Mesenteric fat pad (tissue), 1 donor: Measurements from ENCODE around the gene PIM1. TPM values are rescaled to one million over a fixed set of nuclear protein-coding genes. Genes with fewer than 3 reads are reported as not detected.
A peak's percentile ranks its signal among the peaks of the same experiment; 100 is the strongest.

Experiments
- DNase-seq: peaks from one replicate; pipeline ENCODE4 v3.0.0-alpha.2; 2020; ENCODE audit warnings: low spot score
- total RNA-seq: library from RNA; stranded (reverse); fragmentation: NEBNext Ultra II Directional; extraction: Animal tissue kit (Norgen Biotek cat#: 25700); gene quantifications from one replicate; pipeline ENCODE4 v1.2.1, GENCODE V29; 2021
- donor health status: DM: yes; HTN: yes; CAD: no.

Gene PIM1
- total RNA-seq, 1 donor from 2014 or later: 213 TPM

DNA sequence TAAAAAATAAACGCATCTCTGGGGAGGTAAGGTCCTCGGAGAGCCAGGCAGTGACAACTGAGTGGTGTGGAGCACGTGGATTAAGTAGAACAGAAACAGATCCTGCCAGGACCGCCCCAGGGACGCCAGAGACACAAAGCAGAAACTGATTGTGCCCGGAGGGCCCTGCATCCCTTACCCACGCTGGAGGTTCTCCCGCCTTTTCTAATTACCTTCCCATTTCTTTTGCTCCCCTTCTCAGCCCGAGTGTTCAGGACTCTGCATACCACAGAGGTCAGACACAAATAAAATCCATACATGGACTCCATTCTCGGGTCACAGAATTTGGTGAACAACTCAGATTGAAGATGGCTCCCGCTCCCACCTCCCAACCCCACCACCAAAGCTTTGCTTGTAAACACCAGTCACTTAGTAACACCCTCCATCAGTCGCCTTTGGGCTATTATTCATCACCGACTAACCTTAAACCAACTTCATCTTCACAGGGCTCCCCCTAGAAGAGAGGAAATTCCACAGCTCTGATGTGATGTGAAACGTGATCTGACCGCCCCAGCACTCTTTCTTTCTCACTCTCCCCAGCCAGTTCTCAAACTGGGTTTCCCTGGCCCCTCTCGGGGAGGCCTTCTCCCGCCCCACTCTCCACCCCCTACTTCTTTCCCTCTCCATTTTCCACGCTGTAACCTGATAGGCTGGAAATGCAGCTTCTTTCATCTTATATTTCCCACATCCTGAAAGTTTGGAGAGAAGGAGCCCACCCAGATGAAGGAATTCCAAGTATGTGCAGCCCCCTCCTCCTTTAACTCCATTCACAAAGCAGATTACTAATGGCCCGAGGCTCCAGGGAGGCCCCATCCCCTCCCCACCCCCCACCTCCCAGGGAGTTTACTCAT, 32.5 kb upstream of the PIM1 start:
- DNase-seq: peak; percentile 71

DNA sequence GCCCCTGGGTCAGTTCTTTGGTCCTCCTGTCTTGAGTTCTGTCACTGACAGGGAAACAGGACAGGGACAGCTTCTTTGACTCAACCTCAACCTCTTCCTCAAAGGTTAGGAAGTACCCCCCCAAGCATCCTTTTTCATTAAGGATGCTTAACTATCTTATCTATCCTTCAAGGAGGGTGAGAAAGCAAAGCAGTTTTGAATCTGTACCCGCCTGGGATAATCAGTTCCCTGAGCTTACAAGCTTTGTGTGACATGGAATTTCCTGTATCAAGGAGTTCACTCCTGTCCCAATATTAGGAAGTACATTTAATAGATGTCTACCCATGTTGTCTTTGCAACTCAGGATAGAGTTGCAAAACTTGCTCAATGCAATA, 31.1 kb upstream of the PIM1 start:
- no peak for DNase-seq

DNA sequence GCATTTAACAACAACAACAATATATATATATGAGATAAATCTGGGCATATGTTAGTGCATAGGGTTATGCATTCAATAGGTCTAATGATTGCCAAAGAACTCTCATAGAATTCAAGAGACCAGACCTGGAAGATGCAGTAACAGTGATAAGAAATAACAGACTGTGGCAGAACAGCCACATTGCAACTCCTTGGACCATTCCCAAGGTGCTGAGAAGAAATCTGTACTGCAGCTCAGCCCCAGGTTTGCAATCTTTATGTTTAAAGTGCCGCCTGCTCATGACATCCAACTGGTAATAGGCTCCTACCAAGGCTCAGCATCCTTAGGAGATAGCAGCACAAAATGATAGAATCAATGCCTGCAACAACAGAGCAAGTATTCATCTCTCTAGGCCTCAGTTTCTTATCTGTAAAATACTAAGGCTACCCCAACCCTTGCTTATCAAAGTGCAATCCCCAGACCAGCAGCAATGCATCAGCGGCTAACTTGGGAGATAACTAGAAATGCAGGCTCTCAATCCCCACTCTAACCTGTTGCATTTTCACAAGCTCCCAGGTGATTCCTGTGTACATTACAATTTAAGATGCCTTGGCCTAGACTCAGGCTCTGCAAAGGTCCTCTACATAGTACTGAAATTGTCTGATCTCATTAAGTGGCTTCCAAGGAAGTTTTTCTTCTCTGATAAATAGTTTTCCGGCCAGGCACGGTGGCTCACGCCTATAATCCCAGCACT, 30.6 kb upstream of the PIM1 start:
- DNase-seq: peak; percentile 2

DNA sequence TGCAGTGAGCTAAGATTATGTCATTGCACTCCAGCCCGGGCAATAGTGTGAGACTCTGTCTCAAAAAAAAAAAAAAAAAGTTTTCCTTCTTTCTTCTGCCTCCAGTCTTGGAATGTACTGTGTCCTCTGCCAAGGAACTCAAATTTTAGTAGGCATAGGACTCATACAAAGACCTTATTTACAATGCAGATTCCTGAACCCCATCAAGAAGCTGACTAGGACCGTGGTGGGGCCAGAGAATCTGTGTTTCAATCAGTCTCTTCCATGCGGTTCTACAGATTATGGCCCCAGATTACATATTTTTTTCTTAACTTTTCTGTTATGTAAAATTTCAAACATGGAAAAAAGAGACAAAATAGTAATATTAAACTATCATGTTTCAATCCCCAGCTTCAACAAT, 29.8 kb upstream of the PIM1 start:
- DNase-seq: no peak

DNA sequence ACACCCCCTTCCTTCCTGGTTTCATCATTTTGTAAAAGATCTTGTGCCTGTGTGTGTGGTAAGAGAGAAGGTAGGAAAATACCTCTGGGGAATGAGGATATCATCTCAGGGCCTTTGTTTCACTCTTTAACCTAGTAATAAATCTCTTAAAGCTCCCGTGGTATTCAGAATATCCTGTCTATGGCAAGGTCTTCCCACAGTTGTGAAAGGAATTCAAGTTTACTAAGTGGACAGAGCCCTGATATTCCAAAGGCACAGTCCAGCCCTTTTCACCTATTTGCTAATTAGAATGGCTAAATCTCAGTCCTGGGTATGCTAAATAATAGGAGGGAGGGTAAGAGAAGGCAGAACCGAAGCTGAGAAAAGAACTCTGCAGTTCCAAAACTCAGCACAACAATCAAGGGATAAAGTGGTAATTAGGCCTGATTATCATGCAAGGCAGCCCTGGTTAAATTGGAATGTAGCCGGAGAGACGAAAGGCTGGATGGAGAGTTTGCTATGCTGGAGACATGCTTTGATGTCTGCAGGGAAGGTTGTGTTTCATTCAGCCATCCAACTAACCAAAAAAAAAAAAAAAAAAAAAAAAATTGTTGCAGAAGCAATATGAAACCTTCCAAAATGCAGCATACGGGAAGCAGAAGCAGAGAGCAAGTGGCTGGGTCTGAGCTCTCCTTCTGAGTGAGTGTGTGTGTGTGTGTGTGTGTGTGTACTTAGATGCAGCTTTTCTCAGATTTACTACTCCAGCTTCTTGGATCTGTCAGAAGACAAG, 28.5 kb upstream of the PIM1 start:
- no peak for DNase-seq

DNA sequence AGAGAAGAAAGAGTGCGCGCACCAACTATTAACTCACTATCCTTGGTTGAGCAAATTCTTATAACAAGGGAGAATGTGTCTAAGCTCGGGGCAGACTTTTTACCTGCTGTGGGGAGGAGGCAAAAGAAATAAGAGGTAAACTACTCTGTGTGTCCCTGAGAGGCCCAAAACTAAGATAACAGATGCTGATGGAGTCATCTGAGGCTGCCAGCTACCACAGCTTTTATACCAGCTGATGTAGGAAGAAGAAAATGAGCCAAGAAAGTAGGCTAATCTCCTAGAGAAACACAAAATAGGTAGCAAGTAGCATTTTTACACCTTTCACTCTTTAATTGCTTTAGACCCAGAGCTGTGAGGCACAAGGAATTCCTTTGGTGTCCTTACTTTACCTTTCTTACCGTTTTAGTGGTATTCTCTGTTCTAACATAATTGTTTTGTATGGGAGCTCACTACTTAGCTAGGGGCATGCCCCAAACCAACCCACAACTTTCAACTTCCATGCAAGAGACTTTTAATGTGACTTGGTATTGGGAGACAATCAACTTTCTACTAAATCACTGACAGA, 27.8 kb upstream of the PIM1 start:
- DNase-seq: no peak

DNA sequence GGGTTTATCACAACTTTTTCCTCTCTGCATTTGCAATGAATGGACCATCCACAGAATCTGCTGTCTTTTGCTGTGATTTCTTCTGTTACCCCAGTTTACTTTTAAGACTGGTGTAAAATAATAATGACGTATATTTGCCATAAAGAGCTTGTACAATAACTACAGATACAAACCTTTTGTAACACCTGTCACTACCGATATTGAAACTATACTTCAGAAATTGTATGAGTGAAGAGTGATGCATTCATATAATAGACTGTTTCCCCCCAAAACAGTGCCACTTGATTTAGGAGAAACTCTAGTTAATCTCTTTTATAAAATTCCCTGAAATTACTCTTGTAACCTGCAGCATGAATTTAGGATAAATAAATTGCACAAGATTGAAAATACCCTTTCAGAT, 26.4 kb upstream of the PIM1 start:
- DNase-seq: no peak

DNA sequence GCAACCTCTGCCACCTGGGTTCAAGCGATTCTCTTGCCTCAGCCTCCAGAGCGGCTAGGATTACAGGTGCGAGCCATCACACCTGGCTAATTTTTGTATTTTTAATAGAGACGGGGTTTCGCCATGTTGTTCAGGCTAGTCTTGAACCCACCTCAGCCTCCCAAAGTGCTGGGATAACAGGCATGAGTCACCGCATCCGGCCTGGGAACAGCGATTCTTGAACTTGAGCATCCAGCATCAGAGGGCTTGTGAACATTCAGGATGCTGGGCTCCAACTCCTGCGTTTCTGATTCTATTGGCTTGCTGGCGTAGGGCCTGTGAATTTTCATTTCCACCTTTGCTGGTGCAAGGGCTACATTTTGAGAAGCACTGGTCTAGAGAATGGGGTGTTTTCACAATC, 24.5 kb upstream of the PIM1 start:
- DNase-seq: no peak

DNA sequence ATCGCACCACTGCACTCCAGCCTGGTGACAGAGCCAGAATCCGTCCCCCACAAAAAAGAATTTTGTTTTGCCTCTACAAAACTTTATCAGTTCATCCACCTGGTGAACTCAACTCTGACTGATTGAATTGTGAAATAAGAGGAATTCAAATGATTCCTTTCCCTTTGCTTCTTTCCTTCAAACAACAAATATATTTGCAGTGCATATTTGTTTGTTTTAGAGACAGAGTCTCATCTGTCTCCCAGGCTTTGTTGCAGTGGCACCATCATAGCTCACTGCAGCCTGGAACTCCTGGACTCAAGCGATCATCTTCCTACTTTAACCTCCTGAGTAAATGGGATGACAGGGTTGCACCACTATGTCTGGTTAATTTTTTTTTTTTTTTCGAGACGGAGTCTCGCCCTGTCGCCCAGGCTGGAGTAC, 23.2 kb upstream of the PIM1 start:
- DNase-seq: no peak

DNA sequence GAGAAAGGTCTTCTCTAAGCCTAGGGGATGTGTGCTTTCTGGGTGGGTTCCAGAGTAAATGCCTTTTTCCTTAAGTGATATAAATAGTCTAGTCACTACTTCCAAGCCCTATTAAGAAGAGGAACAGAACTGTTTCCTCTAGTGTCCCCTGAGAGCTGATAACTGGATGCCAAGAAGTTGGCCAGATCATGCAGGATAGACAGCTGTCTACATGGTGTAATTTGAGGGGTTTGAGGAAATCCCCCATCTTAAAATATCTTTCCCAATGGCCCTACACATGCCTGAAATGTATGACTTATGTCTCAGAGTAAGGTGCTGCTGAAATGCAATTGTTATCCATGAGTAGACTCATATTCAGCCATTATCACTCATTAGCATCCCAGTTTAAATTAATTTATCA, 20.2 kb upstream of the PIM1 start:
- DNase-seq: no peak

DNA sequence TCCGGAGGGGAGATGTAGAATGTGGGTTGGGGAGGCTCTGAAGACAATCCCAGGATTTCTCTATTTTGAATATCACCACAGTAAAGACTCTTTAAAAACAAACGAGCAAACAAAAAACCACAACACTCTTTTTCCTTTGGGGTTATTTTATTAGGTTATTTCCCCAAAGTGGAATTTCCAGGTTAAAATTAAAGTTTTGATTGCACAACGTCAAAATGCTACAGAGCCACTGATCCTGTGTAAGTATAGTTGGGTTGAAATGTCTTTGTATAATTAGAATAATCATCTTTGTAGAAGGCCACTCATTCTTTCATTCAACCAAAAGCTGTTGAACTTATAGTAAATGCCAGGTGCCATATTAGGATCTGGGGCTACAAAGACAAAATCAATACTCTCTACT, 19.6 kb upstream of the PIM1 start:
- DNase-seq: no peak

DNA sequence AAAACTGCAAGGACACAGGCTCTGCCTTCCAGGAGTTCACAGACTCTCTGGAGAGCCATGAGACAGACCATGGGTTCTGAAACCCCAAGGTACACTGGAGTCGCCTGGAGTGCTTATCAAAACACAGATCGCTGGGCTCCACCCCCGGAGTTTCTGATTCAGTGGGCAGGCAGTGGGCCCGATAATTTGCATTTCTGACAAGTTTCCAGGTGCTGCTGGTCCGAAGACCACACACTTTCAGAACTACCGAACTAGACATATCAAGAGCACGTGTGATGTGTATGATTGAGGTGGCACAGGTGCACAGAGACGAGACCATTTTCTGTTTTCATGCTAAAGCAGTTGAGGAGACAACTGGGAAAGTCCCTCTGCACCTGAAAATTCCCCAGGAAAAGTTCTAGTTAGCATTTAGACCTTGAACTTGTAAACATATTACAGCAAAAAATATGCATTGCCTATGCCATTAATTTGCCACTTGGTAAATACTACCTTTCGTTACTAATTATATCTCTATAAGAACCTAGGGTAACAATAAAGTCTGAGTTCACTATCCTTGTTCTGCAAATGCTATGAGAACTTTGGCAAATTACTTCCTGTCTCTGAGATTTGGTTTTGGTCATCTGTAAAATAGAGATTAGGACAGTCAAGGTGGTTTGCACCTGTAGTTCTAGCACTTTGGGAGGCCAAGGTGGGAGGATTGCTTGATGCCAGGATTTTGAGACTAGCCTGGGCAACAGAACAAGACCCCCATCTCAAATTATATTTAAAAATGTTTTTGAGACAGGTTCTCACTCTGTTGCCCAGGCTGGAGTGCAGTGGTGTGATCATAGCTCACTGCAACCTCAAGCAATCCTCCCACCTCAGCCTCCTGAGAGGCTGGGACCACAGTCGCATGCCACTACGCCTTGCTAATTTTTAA, 14.3 kb upstream of the PIM1 start:
- no peak for DNase-seq

DNA sequence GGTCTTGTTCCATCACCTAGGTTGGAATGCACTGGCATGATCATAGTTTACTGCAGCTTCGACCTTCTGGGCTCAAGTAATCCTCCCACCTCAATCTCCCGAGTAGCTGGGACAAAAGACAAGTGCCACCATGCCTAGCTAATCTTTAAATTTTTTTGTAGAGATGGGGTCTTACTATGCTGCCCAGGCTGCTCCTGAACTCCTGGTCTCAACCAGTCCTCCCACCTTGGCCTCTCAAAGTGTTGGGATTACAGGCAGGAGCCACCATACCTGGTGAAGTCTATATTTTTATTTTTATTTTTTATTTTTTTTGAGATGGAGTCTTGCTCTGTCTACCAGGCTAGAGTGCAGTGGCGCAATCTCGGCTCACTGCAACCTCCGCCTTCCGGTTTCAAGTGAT, 11.4 kb upstream of the PIM1 start:
- DNase-seq: no peak

DNA sequence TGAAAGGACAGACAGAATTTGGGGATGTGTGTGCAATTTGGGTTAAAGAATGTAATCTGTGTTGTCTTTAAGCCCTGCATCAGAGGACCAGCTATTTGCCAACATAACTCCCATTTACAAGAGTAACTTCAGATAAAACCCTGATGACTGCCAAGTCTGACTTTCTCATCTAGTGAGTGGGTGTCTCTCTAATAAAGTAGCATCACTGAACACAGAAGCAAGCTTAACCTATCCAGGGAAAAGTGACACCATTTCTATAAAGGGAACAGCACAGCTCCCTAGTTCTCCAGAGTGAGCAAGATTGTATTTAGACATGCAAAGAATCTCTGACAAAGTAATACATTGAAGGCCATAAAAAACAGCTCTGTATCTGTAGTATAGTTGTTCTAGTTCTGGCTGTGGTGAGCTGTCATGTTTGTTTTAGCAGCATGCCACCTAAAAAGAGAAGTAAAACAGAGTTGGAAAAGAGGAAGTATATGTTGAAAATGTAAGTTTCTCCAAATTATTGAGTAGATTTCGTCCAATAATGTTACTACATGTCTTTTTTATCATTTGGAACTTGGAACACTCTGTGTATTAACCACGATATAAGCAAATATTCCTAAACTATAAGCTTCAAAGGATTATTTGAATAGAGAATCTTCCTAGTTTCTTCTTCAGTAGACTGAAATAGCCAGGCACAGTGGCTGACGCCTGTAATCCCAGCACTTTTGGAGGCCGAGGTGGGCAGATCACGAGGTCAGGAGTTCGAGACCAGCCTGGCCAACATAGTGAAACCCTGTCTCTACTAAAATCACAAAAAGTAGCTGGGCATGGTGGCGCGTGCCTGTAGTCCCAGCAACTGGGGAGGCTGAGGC, 8.8 kb upstream of the PIM1 start:
- DNase-seq: no peak

DNA sequence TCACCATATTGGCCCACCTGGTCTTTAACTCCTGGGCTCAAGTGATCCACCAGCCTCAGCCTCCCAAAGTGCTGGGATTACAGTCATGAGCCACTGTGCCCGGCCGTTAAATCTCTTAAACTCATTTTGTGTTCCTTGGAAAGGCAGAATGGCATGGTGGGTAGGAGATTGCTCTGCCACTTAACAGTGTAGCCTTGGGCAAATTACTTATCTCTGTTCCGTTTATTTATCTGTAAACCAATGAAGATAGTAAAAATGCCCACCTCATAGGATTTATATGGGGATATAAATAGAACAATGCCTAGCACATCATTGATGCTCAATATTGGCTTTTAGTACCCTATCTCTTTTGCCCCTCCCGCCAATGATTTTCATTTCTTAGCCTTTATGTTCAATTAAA, 7.2 kb upstream of the PIM1 start:
- peak; percentile 11 for DNase-seq

DNA sequence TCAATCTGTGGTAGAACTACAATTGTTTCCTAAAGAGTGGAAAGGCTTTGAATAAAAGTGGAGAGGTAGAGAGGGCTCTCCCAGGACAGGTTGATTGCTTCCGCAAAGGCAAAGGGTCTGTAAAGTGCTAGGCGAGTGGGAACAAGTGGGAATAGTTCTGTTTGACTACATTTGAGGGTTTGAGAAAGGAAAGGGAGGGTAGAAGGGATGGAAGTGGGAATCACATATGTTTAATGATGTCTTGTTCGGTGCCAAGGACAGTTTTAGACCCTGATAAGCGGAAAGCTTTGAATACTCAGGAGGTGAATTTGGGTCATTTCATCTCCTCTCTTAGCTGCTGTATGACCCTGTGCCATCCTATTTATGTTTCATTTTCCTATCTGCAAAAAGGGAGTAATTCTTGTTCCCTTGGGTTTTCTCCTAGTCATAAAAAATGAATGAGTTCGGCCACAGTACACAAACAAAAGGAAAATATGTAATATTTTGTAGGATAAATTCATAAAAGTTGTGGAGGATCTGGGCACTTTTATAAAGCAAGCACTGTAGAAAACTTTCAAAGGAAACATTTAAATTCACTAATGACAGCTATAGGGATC, 1.7 kb upstream of the PIM1 start:
- DNase-seq: no peak

DNA sequence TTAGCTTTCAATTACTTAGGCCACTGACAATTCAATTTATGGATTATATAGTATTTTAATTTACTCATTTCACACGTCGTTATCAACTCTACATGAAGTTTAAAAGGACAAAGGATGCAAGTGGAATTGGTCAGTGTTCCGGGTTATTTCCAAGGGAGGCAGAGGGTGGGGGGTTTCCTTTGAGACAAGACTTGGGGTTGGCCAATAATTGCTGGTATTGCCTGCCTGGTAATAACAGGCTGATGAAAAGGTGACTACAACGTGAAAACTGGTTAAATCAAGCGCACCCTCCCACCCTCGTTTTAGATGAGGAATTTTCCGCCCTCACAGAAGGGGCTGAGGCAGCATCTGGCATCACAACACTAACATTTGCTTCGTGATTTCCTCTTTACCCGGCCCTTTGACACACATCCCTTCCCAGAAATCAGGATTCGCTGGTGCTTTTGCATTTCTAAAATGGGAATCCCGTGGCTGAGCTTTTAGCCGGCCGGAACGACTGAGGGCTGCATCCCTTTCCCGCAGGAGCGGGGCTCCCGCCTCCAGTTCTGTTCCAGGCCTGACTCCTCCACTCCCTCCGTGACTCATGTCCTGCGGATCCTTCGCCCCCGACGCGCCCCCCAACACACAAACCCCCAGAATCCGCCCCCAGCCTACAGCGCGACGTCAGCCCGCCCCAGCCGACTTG, 999 bp upstream of the PIM1 start:
- no peak for DNase-seq
